ENCODE results near the gene EMILIN1. TPM values are rescaled to one million over a fixed set of nuclear protein-coding genes. Genes with fewer than 3 reads are reported as not detected.

EMILIN1 gene
- total RNA-seq, 1 donor from 2014 or later, result 0.95 TPM

DNA sequence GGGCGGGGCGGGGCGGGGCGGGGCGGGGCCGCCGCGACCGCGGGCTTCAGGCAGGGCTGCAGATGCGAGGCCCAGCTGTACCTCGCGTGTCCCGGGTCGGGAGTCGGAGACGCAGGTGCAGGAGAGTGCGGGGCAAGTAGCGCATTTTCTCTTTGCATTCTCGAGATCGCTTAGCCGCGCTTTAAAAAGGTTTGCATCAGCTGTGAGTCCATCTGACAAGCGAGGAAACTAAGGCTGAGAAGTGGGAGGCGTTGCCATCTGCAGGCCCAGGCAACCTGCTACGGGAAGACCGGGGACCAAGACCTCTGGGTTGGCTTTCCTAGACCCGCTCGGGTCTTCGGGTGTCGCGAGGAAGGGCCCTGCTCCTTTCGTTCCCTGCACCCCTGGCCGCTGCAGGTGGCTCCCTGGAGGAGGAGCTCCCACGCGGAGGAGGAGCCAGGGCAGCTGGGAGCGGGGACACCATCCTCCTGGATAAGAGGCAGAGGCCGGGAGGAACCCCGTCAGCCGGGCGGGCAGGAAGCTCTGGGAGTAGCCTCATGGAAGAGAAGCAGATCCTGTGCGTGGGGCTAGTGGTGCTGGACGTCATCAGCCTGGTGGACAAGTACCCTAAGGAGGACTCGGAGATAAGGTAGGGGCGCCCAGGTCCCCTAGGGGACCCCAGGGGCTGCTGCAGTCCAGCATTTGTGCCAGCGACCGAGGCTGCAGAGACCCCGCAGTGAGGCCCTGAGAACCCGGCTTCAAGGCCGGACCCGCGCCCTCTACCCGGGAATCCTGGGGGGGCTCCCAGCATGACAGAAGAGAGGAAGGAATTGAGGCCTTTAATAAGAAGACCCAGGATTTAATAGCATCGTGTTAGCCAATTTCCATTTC lies 8.5 kb downstream of the EMILIN1 start, which contains the start of gene KHK:
TSS of gene KHK (plus strand) at position 49 of the 870 bp plus-strand sequence. CDS start at position 537, 488 bp downstream.
- DNase-seq (ENCODE audit: low read depth) (no peak), FAIRE-seq (no peak)
- Mint-ChIP-seq H3K27ac (ENCODE audit: unreplicated experiment) (peak within 1 kb of the TSS; percentile 12), H3K4me3 (ENCODE audit: unreplicated experiment) (peak within 1 kb of the TSS; percentile 81), H3K9me3 (ENCODE audit: unreplicated experiment) (no peaks in the 10 kb centered on the region), H3K36me3 (ENCODE audit: low read depth, unreplicated experiment) (no peaks in the 10 kb centered on the region), H3K27me3 (ENCODE audit: low read depth, unreplicated experiment) (peaks cover 18% of the 10 kb centered on the region), H3K4me1 (ENCODE audit: low read depth, unreplicated experiment) (peaks cover 2% of the 10 kb centered on the region)
- no peaks in the 10 kb centered on the region for H3K27me3 ChIP-seq (ENCODE audit: insufficient read depth, low read length)
- H3K36me3 ChIP-seq (ENCODE audit: insufficient read depth, low read length), result peaks cover 2% of the 10 kb centered on the region
- H4K20me1 ChIP-seq (ENCODE audit: insufficient read depth, low read length), result peaks cover 5% of the 10 kb centered on the region
- TF ChIP-seq EZH2 (IDR thresholded peaks at IDR 0.05; ENCODE audit: insufficient read depth, low read length), result no peak
- TF ChIP-seq, protein P1, sequence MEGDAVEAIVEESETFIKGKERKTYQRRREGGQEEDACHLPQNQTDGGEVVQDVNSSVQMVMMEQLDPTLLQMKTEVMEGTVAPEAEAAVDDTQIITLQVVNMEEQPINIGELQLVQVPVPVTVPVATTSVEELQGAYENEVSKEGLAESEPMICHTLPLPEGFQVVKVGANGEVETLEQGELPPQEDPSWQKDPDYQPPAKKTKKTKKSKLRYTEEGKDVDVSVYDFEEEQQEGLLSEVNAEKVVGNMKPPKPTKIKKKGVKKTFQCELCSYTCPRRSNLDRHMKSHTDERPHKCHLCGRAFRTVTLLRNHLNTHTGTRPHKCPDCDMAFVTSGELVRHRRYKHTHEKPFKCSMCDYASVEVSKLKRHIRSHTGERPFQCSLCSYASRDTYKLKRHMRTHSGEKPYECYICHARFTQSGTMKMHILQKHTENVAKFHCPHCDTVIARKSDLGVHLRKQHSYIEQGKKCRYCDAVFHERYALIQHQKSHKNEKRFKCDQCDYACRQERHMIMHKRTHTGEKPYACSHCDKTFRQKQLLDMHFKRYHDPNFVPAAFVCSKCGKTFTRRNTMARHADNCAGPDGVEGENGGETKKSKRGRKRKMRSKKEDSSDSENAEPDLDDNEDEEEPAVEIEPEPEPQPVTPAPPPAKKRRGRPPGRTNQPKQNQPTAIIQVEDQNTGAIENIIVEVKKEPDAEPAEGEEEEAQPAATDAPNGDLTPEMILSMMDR (IDR thresholded peaks at IDR 0.05; ENCODE audit: insufficient read depth, low read depth, low read length), result no peak
- no peaks in the 10 kb centered on the region for H3K9me3 ChIP-seq (ENCODE audit: insufficient read depth, low read depth, low read length)
- H3K4me1 ChIP-seq (ENCODE audit: insufficient read depth, low read length), result peaks cover 19% of the 10 kb centered on the region
- H3K9ac ChIP-seq (ENCODE audit: low read length), result peak within 1 kb of the TSS; percentile 80
- peak within 1 kb of the TSS; percentile 64 for H3K4me3 ChIP-seq (ENCODE audit: insufficient read depth, low read depth, low read length)
- peak within 1 kb of the TSS; percentile 90 for H2AFZ ChIP-seq (ENCODE audit: low read depth, low read length)
- H3K27ac ChIP-seq (ENCODE audit: low read depth, low read length), result peak within 1 kb of the TSS; percentile 51
- peak within 1 kb of the TSS; percentile 95 for H3K4me2 ChIP-seq (ENCODE audit: low read length)
- H3K79me2 ChIP-seq (ENCODE audit: insufficient read depth, low read length), result no peaks in the 10 kb centered on the region

DNA sequence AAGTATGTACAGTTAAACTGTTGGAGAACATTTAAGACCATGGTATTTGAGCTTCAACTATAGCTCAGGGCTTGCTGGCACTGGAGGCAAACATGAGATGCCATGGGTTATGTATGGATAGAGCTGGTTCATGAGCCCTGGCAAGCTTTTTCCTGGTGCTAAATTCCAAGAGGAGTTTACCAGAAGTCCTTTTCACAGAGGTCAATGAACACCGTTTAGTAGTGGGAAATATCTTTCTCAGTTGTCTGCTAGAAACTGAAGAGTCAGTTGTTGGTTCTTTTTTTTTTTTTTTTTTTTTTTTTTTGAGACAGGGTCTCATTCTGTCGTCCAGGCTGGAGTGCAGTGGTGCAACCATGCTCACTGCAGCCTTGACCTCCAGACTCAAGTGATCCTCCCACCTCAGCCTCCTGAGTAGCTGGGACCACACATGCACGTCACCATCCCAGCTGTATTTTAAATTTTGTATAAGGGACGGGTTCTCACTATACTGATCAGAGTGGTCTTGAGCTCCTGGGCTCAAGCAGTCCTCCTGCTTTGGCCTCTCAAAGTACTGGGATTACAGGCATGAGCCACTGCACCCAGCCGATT lies 9.5 kb downstream of the EMILIN1 start:
- no peak for FAIRE-seq
- H3K27me3 ChIP-seq (ENCODE audit: insufficient read depth, low read length), result no peaks in the 10 kb centered on the region
- H3K27me3 Mint-ChIP-seq (ENCODE audit: low read depth, unreplicated experiment), result peaks cover 21% of the 10 kb centered on the region

More for the DNA sequence above, 9.5 kb downstream of the EMILIN1 start:
- no peak overlapping the region for H3K27ac Mint-ChIP-seq (ENCODE audit: unreplicated experiment)
- H3K36me3 ChIP-seq (ENCODE audit: insufficient read depth, low read length), result peaks cover 2% of the 10 kb centered on the region
- DNase-seq (ENCODE audit: low read depth), result no peak
- no peaks in the 10 kb centered on the region for H3K36me3 Mint-ChIP-seq (ENCODE audit: low read depth, unreplicated experiment)
- H3K9me3 Mint-ChIP-seq (ENCODE audit: unreplicated experiment), result no peaks in the 10 kb centered on the region
- H4K20me1 ChIP-seq (ENCODE audit: insufficient read depth, low read length), result peaks cover 3% of the 10 kb centered on the region
- H3K4me3 Mint-ChIP-seq (ENCODE audit: unreplicated experiment), result no peak overlapping the region
- H3K9ac ChIP-seq (ENCODE audit: low read length), result no peak overlapping the region
- peaks cover 2% of the 10 kb centered on the region for H3K4me1 Mint-ChIP-seq (ENCODE audit: low read depth, unreplicated experiment)
- no peak overlapping the region for H3K4me2 ChIP-seq (ENCODE audit: low read length)
- H3K4me1 ChIP-seq (ENCODE audit: insufficient read depth, low read length), result peaks cover 19% of the 10 kb centered on the region
- no peaks in the 10 kb centered on the region for H3K79me2 ChIP-seq (ENCODE audit: insufficient read depth, low read length)
- no peaks in the 10 kb centered on the region for H3K9me3 ChIP-seq (ENCODE audit: insufficient read depth, low read depth, low read length)
- no peak overlapping the region for H2AFZ ChIP-seq (ENCODE audit: low read depth, low read length)
- no peak overlapping the region for H3K4me3 ChIP-seq (ENCODE audit: insufficient read depth, low read depth, low read length)
- H3K27ac ChIP-seq (ENCODE audit: low read depth, low read length), result no peak overlapping the region
- no peak for TF ChIP-seq EZH2 (IDR thresholded peaks at IDR 0.05; ENCODE audit: insufficient read depth, low read length)
- TF ChIP-seq, protein P1 (IDR thresholded peaks at IDR 0.05; ENCODE audit: insufficient read depth, low read depth, low read length), result no peak

All from astrocyte (in vitro differentiated cells and primary cell).